NCI-H2227 (cell line): ENCODE measurements around the gene ACSL6.

Experiments
- DNase-seq: peaks from one replicate; lab custom pipeline; 2025; ENCODE audit not compliant: unreplicated experiment; lab: John Stamatoyannopoulos, UW

Gene ACSL6

DNA sequence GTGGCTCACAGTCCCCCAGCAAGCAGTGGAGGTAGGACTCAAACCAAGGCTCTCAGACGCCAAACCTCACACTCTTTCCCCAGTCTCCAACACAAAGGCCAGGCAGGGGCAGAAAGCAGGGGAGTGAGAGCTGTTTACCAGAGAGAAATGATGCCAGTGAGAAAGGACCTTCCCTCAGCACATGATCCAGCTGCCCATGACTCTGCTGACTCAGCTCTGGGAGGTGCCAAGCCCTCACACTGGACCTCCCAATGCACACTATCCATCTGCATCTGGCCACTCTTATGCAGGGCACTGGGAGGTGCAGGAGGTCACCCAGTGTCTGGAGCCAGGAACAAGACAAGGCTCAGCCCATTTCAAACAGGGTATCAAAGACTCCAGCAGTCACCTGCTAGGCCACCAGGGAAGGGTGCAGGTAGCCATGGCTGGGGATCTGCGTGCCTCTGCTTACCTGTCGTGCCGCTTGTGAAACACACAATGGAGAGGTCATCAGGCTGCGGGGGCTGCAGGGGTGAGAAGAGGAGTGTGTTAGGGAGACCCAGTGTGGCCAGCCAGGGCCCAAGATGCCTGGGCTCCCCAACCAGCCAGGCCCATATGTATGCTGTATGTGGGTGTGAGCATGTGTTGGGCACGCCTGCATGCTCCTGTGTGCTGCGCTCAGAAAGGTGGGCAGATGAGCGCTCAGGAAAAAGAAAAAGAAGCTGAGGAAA is 26.3 kb downstream of the ACSL6 start:
- DNase-seq, result no peak

DNA sequence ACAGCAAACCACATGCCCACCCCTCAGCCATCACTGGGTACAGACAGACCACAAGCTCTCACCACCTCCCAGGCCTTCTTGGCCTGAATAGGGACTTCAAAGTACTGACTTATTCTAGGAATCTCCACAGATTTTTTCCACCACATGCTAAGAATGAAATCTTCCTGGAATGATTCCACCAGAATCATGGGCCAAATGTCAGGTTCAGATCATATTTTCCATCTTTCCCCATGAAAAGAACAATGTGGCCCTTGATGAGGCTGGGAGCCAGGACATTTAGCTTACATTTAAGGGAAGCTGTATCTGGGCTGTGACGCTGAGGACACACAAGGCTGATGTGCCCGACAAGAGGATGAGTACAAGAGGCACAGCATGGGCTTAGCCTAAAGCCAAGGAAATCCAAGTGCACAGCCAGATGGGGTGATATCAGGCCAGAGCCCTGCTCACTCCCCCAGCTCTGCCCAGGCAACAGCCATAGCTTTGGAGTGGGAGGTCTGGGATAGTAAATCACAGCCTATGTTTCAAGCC is 28.1 kb downstream of the ACSL6 start:
- DNase-seq, result no peak

DNA sequence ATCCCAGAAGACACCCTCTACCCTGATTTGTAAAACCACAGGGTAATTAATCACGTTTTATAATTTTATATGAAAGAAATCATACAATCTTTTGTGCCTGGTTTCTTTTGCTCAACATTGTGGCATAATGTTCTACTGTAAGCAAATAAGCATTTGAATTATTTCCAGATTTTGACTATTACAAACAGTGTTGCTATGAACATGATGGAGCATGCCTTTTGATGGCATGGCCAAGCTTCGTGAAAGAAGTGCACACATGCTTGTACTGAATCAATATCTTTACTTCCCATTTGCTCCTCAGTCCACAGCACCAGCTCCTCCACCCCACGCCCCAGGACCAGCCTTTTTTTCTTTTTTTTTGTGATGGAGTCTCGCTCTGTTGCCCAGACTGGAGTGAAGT is 29.9 kb downstream of the ACSL6 start:
- DNase-seq, result no peak

DNA sequence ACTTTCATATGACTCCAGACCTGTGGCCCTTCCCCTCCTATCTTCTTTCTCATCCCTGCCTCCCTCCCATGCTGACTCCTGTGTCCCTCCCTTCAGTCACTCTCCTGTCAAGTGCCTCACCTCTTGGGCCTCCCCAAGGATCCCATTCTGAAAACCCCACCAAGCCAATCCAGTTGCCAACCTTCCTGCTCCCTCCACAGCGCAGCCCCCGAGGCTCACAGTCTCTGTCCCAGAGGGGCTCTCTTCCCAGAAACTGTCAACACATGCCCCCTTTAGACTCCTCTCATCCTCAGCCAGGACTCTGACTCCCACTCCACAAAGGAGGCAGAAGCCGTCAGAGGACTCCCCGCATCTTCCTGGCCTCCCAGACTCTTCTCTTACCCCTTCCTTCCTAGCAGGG is 30.8 kb downstream of the ACSL6 start:
- no peak for DNase-seq

DNA sequence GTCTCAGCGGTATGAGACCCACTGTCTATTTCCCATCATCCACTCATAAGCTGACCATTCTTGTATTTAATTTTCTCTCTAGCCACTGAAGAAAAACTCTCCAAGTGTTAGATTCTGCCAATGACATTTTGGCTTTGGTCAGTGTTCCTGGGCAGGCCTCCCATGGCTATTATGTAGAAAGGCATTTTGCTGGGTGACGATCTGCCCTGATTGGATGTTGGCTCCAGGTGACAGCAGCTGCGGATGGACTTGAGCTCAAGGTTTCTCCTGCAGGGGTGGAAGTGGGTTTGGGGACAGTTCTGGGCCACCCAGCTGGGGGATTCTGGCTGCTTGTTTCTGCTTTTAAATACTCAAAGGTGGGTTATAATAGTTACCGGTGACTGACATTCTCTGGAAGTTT is 31.6 kb downstream of the ACSL6 start:
- DNase-seq, result no peak

DNA sequence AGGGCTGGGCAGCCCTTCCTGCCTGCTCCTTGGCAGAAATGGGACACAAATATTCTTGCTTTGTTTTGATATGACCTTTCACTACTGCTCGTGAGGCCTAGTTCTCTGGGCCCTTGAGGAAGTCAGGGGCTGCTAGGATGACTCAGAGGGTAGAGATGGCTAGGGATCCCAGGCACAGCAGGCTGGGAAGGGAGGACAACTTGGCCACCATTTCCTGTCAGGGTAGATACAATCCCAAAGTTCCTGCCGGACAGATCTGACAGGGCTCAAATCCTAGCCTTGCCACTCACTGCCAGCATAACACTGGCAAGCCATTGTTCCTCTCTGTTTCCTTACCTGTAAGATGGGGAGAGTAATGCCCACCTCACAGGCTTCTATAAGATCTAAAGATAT is 34.2 kb downstream of the ACSL6 start:
- DNase-seq, result no peak

DNA sequence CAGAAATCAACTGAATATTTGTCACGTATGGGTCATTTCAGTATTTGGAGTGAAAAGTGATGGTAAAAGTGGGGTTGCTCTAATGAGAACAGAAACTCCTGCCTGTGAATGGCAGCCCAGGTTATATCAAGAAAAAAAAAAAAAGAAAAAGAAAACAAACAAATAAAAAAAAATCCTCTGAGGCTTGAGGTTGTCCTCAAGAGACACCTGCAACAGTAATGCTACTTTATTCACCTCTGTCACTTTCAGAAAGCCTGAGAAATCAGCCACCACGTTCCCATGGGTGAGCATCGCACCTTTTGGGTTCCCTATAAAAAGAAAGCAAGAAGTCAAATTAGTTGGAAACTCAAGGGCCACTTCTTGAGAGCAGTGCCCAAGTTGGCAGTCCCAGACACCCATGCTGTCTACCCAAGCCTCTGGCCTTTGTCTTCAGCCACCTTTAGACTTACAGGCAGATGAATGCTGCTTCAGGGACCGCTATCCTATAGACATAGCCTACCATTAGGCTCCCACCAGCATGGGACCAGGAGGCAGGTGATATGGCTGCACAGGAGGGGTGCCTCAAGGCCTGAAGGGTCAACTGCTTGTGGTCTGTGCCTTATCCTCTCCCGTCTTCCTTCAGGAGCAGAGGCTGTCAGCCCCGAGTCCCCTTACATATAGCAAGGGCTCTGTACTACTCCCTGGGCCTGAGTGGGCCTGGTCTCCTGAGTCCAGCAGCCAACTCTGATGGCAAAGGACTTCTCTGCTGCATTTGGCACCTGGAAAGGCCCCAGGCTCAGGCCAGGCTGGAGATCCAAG is 34.8 kb downstream of the ACSL6 start:
- DNase-seq, result no peak

DNA sequence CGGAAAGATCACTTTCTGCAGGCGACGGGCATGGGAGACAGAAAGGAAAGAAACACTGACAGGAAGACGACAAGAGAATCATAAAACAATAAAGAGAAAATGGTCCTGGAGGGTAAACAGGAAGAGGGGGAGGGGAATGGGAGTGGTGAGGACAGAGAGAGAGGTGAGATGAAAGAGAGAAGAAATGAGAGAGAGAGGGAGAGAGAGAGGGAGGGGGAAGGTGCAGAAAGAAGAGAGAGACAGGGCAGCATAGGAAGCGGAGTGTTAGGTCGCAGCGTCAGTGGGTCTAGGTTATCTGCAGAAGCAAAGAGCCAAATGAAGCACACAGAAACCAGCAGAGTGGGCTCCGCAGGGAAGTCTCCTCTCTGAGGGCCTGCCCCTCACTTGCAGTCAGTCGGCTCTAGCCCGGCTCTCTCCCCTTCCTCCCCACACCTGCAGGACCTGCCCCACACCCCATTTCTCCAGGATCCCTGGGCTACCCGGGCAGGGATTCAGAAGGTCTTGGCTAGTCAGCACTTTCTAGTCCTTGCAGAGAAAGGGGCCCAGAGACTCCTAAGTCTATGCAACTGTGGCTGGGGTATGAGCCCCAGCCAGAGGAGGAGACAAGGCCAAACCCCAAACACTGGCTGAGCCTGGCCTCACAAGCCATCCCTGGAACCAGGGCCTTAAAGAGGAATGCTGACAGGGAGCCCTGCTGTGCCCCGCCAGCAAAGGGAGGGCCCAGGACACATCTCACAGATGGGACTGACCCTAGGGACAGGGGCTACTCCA is 36.3 kb downstream of the ACSL6 start:
- DNase-seq, result no peak

DNA sequence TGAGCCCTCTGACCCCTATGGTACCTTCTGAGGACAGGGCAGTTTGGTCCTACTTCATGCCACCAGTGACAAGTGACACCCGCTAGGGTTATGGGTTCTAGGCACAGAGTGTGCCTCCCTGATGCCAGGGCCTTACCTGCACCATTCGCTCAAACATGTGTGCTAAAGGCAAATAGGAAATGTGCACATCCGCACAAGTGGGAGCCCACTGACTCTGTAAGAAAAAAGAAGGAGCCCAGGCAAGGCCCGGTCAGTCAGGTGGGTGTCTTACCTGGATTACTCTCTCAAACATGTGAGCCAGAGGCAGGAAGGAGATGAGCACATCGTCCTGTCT is 36.9 kb downstream of the ACSL6 start:
- DNase-seq, result no peak

DNA sequence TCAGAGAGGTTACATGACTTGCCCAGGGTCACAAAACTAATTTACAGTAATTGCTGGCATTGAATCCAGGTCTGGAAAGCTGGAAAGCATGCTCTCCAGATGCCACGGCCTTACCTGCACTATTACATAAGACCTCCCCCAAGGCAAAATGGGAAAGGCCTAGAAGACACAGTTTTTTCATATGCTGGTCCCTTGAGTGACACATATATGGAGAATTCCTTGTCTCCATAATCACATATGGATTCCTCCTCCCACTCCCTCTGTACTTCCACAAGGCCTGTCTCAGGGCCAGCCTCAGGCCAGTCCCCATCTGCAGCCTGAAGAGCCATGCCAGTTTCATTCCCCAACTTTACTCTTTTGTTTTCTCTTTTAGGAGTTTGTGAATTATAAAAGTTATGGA is 37.4 kb downstream of the ACSL6 start:
- DNase-seq, result no peak

DNA sequence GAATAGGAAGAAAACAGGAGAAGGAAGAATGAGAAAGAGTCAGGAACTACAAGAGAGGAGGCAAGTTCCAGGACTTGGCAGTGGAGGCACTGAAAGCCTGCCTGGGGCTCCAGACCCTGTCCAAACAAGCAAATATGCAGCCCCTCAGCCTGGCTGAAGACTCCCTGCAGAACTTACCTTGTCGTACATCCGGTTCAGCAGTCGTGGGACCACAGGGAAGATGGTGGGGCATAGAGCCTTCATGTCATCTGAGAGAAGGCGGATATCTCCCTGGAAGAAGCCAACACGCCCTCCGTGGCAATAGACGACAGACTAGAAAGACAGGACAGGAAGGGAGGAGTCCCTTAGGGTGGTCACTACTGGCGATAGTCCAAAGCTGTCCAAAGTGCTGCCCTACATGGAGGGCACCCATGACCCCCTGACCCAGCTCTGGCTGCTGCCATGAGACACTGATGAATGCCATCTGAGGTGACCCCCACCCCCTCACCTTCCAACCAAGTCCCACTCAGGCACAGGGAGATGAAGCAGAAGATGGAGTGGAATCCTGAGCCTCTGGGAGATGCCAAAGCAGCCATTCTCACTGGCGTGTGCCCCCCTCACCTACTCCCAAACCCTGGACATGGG is 38.3 kb downstream of the ACSL6 start:
- DNase-seq, result no peak

DNA sequence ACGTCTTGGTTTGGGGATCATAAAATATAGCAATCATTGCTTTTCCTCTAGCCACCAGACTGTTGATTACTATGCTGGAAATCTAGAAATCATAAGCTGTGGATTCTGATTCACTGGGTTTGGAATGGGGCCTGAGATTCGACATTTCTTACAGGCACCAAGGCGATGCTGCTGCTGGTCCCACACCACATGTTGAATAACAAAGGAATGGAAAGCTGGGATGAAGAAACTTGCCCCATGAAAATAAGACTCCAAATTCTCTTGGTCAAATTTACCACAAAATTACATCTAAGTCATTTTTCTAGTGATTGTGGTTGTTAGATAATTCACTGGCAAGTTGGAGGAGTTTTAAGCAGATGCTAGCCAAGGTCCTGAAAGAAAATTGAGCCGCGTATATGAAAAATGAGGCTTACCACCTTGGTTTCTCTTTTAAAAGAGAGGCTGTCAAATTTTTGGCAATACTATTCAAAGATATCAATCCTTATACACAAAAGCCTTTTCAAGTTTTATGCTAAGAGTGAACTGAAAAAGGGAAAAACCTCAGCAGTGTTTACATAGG is 43.0 kb downstream of the ACSL6 start:
- DNase-seq, result no peak

DNA sequence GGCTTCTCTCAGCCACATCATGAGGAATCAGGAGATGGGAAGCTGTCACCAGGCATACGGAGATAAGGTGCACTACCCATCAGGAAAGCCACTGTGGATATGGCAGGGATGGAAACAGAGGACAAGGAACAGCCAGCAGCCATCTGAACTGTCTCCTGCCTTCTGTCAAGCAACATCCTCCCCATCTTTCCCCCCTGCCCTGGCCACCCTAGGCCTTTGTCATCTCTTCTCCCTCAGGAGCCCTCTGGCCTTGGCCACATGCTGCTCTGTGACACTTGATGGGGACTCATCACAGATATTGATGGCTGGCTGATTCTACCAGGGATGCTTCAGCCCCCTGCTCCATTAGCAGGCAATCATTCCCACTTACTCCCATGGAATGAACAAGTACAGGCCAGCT is 44.9 kb downstream of the ACSL6 start:
- DNase-seq, result no peak

DNA sequence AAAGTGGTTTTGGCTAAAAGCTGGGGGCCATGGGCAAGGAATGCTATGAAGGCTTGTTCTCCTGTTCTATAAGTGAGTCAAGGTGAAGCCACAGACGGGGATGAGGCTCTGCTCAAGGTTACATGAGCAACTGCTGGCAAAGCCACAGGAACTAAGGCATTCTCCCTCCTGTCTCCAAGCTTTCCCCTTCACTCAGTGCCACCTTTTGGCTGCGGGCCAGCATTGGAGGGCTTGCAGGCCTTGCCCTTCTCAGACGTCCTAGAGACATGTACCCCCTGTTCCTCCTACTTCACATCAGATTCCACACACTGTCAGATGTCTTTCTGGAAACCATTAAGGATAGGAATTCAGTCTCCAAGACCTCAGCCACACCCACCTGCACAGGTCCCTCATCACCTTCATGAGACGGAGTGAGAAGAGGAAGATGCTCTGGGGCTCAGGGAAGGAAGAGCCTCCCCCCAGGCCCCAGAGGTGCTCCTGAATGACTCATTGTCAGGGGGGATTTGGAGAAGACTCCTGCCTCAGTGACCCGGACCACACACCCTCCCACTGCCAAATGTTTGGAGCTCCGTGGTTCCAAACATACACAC is 45.5 kb downstream of the ACSL6 start:
- DNase-seq, result no peak

DNA sequence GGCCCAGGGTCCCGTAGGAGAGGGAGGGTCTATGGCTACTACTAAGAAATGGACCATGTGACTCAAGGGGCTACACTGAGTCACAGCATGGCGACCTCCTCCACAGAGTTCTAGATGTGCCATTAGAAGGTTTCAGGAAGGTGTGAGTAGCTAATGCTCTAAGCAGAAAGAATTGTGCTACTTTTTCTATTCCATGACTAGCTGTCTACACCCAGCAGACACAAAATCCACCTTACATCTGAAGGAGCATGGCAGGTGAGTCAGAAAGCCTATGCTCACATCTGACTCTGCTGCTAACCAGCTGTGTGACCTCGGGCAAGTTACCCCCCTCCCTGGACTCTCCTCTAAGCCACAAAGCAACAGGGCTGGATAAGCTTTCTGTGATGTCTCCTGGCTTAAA is 51.6 kb downstream of the ACSL6 start:
- no peak for DNase-seq

DNA sequence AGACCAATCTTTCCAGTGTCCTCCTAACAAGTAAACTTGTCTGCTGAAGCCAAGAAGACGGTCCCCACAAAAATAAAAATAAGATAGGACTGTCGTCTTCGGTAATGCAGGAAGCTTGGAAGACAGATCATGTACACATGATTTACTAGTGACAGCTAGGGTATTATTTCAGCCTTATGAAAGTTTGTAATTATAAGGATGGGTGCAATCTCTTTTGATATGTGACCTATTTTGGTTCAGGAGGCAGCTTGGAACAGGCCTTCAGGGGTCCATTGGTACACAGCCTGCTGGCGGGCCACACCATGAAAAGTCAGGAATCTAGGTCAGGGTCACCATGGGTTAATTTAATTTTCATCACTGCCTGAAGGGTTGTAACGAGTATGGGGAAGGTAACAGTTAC is 52.3 kb downstream of the ACSL6 start:
- no peak for DNase-seq

DNA sequence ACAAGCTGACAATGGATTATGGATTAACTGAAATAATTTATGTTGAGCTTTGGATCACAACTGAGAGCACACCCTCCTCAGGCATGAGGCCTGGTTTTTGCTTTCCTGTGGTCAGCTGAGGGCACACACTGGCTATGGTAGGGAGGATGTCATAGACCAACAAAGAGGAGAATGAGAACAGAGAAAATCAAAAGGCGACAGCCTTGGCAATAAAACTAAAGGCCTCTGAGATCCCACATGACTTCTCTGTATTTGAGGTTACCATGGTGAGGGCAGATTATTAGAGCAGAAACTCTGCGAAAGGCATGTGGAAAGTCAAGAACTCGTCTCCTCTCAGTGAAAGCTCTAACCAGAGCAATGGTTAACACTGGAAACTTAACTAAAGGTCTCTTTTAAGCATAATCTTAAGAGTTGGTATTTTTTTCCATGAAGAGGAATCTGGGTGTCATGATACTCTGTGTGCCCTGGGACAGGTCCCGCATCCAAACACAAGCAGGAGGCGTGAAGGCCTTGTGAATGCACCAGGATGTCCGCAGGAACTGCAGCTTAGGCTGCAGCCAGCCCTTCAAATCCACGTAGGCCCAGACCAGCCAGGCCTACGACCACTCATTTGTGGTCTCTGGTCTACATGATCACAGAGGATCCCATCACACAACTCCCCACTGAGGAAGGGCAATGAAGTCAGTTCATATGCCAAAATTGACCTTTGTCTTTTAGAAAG is 53.6 kb downstream of the ACSL6 start:
- no peak for DNase-seq

DNA sequence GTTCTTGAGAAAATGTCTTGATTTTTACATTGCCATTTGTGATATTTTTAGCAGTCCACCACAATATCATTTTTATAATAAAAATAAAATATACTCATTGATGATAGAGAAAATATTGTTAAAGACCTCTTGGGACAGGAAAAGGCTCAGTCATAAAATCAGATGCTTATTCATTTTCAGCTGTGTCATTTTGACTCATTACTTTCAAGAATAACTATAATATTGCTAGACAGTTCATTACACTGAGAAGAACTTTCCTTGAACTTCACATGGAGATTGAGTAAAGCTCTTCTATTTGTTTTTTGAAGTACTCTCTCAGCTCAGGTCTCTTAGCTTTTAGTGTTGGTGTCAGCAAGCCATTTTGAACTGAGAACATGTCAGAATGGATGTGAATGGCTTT is 57.5 kb downstream of the ACSL6 start:
- DNase-seq, result no peak

DNA sequence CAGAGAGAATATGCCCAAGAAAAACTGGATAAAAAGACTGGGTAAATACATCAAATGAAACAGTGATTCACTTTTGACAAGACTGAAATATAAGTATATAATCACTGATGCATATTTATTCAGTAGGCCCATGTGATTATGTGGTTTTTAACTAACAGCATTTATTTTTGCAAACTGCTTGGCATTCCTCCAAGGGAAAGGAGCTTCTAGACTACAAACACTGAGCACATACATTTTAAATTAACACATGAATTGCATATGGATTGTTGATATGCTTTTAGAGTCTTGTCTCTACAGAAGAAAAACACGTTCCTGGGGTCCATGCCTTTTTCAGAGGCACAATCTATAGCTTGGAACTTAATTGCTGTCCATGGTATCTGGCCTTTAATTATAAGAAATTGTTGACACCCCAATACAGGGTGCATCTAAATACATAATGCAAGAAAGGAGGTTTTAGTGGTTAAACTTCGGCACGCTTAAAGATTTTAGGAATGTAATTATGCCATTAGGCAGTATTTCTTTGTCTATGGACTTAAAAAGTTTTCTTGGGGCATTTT is 59.1 kb downstream of the ACSL6 start:
- no peak for DNase-seq

DNA sequence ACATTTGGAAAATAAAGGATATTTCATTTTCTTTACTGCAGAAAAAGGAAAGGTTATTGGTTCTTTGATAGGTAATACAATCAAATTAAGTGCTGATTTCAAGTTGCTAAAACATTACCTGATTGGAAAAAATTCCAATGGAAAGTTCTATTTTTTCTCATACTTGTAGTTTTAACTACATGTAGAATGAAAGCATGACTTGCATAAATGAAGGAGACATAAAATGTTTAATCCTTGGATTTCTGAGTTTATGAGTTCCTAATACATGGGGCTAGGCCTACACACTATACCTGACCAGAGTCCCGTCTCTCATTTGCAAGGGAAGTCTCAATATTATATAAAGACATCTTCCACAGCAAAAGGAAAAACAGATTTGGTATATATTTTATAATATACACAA is 60.8 kb downstream of the ACSL6 start:
- DNase-seq, result no peak
